ENCODE measurements around the gene TSPAN18. TPM values are rescaled to one million over a fixed set of nuclear protein-coding genes. Genes with fewer than 3 reads are reported as not detected.

TSPAN18 gene
- total RNA-seq, 1 donor from 2014 or later = 31.7 TPM

GRCh38 chr11:44911029-44911814 is 184.5 kb downstream of the TSPAN18 start:
- Mint-ChIP-seq H3K4me3 (ENCODE audit: unreplicated experiment) (no peak overlapping the region), H3K4me1 (ENCODE audit: low read depth, unreplicated experiment) (peaks cover 3% of the 10 kb centered on the region), H3K27ac (ENCODE audit: unreplicated experiment) (no peak overlapping the region), H3K27me3 (ENCODE audit: low read depth, unreplicated experiment) (peaks cover 40% of the 10 kb centered on the region), H3K36me3 (ENCODE audit: low read depth, unreplicated experiment) (peaks cover 9% of the 10 kb centered on the region), H3K9me3 (ENCODE audit: unreplicated experiment) (no peaks in the 10 kb centered on the region)
- Histone ChIP-seq H2AFZ (ENCODE audit: low read depth, low read length) (peak overlapping the region; percentile 56), H4K20me1 (ENCODE audit: insufficient read depth, low read length) (no peaks in the 10 kb centered on the region), H3K4me2 (ENCODE audit: low read length) (peak overlapping the region; percentile 68), H3K9me3 (ENCODE audit: insufficient read depth, low read depth, low read length) (no peaks in the 10 kb centered on the region), H3K36me3 (ENCODE audit: insufficient read depth, low read length) (no peaks in the 10 kb centered on the region), H3K27ac (ENCODE audit: low read depth, low read length) (no peak overlapping the region), H3K9ac (ENCODE audit: low read length) (no peak overlapping the region), H3K4me1 (ENCODE audit: insufficient read depth, low read length) (no peaks in the 10 kb centered on the region), H3K27me3 (ENCODE audit: insufficient read depth, low read length) (peaks cover 6% of the 10 kb centered on the region), H3K4me3 (ENCODE audit: insufficient read depth, low read depth, low read length) (no peak overlapping the region), H3K79me2 (ENCODE audit: insufficient read depth, low read length) (no peaks in the 10 kb centered on the region)
- TF ChIP-seq CTCF (IDR thresholded peaks at IDR 0.05; ENCODE audit: insufficient read depth, low read depth, low read length) (peak; percentile 77), EZH2 (IDR thresholded peaks at IDR 0.05; ENCODE audit: insufficient read depth, low read length) (no peak)
- FAIRE-seq (no peak), DNase-seq (ENCODE audit: low read depth) (peak; percentile 43)

GRCh38 chr11:44912270-44912987 is 185.7 kb downstream of the TSPAN18 start:
- no peaks in the 10 kb centered on the region for H3K36me3 ChIP-seq (ENCODE audit: insufficient read depth, low read length)
- no peaks in the 10 kb centered on the region for H4K20me1 ChIP-seq (ENCODE audit: insufficient read depth, low read length)
- no peak overlapping the region for H3K27ac ChIP-seq (ENCODE audit: low read depth, low read length)
- no peak overlapping the region for H3K27ac Mint-ChIP-seq (ENCODE audit: unreplicated experiment)
- H3K9me3 Mint-ChIP-seq (ENCODE audit: unreplicated experiment) = no peaks in the 10 kb centered on the region
- peaks cover 3% of the 10 kb centered on the region for H3K4me1 Mint-ChIP-seq (ENCODE audit: low read depth, unreplicated experiment)
- TF ChIP-seq EZH2 (IDR thresholded peaks at IDR 0.05; ENCODE audit: insufficient read depth, low read length) (no peak), CTCF (IDR thresholded peaks at IDR 0.05; ENCODE audit: insufficient read depth, low read depth, low read length) (no peak)
- no peaks in the 10 kb centered on the region for H3K79me2 ChIP-seq (ENCODE audit: insufficient read depth, low read length)
- no peak overlapping the region for H2AFZ ChIP-seq (ENCODE audit: low read depth, low read length)
- peaks cover 6% of the 10 kb centered on the region for H3K27me3 ChIP-seq (ENCODE audit: insufficient read depth, low read length)
- peaks cover 35% of the 10 kb centered on the region for H3K27me3 Mint-ChIP-seq (ENCODE audit: low read depth, unreplicated experiment)
- no peak overlapping the region for H3K4me3 ChIP-seq (ENCODE audit: insufficient read depth, low read depth, low read length)
- FAIRE-seq (no peak), DNase-seq (ENCODE audit: low read depth) (no peak)
- H3K4me1 ChIP-seq (ENCODE audit: insufficient read depth, low read length) = no peaks in the 10 kb centered on the region
- no peak overlapping the region for H3K4me2 ChIP-seq (ENCODE audit: low read length)
- no peak overlapping the region for H3K4me3 Mint-ChIP-seq (ENCODE audit: unreplicated experiment)
- H3K9ac ChIP-seq (ENCODE audit: low read length) = no peak overlapping the region
- peaks cover 9% of the 10 kb centered on the region for H3K36me3 Mint-ChIP-seq (ENCODE audit: low read depth, unreplicated experiment)
- H3K9me3 ChIP-seq (ENCODE audit: insufficient read depth, low read depth, low read length) = no peaks in the 10 kb centered on the region
